Measurements from ENCODE around the gene PRUNE2.

Gene PRUNE2

GRCh38 chr9:76662476-76663281 is 243.2 kb downstream of the PRUNE2 start:
- no peak for DNase-seq (ENCODE audit: low read depth in 1 of 2, low spot score in 1 of 2)

DNA sequence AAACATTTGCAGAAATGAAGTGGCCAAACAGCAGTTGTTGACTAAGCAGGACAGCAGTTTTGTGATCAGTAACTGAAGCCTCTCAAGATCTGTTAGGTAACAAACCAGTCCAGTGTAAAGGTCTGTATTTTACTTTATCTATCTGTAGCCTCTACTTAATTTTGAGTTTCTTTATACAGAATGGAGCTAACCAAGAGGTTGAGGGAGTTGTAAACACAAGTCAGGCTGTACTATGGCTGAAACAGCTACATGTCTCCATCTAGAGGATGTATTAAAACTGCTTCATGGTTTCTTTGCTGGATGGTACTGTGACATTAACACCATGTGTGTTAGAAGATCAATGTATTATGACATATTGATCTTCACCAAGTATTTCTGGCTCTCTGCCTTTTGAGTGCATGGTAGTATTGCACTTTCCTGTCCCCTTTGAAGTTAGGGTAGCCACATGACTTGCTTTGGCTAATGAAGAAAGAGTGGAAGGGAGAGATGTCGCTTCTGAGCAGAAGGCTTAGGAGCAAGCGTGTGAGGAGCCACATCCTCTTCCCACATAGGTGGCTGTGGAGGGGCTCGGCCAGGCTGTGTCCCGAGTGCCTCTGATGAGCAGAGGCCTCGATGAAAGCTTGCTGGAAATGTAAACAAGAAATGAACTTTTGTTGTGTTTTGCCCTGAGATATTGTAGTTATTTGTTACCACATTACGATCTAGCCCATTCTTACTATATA is 247.2 kb downstream of the PRUNE2 start:
- no peak for DNase-seq (ENCODE audit: low read depth in 1 of 2, low spot score in 1 of 2)

DNA sequence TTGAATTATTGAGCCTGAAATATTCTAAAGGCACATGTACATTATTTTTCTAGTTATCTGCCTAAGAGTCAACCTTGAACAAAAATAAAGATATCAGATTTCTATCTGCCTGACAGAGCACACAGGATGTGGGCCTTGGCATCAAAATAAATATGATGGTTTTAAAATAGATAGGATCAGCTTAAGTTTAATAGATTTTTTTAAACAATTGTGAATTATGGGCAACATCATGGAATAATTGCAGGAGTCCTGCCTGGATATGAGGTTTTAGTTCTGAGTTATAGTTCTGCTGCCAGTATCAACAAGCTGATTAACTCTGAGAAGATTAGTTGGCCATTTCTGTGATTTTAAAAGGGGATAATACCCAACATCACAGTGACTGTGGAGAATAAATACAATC is 248.6 kb downstream of the PRUNE2 start:
- DNase-seq (ENCODE audit: low read depth in 1 of 2, low spot score in 1 of 2): no peak

DNA sequence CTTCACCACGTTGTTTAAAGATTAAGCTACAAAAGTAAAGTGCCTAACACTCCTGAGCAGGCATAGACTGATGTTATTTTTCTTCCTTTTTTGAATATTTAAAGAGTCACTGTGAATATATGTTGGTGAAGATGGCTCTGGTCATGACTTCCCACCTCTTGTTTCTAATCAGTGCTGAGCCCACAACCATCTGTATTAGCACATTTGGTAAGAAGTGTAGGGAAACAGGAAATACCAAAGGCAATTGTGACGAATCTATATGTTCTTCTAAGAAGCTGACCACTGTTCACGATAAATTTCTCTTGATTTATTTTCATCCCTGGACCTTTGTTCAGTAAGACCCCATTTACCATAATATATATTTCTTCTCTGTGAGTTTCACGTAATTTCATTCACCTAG is 249.9 kb downstream of the PRUNE2 start:
- DNase-seq (ENCODE audit: low read depth in 1 of 2, low spot score in 1 of 2): no peak

DNA sequence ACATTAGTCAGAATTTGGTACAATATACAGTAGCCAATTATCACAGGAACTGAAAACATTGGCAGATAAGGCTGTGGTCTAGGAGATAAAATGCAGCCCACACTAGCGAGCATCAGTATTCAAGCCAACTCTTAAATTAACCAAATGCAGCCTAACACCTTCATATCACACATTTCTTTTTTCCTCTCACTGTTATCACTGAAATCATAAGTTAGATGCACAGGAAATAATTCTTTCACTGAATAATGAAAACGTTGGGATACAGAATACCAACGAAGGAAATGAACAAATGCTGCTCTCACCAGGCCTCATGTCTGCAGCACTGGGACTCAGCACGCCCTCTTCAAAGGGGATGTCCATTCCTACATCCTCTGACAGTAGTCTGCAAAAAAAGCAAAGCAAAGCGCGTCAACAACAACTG is 250.8 kb downstream of the PRUNE2 start:
- DNase-seq (ENCODE audit: low read depth in 1 of 2, low spot score in 1 of 2): no peak

GRCh38 chr9:76654575-76654974 is 251.3 kb downstream of the PRUNE2 start:
- no peak for DNase-seq (ENCODE audit: low read depth in 1 of 2, low spot score in 1 of 2)

GRCh38 chr9:76654051-76654461 is 251.9 kb downstream of the PRUNE2 start:
- DNase-seq (ENCODE audit: low read depth in 1 of 2, low spot score in 1 of 2): no peak

GRCh38 chr9:76652894-76653293 is 253.0 kb downstream of the PRUNE2 start:
- no peak for DNase-seq (ENCODE audit: low read depth in 1 of 2, low spot score in 1 of 2)

DNA sequence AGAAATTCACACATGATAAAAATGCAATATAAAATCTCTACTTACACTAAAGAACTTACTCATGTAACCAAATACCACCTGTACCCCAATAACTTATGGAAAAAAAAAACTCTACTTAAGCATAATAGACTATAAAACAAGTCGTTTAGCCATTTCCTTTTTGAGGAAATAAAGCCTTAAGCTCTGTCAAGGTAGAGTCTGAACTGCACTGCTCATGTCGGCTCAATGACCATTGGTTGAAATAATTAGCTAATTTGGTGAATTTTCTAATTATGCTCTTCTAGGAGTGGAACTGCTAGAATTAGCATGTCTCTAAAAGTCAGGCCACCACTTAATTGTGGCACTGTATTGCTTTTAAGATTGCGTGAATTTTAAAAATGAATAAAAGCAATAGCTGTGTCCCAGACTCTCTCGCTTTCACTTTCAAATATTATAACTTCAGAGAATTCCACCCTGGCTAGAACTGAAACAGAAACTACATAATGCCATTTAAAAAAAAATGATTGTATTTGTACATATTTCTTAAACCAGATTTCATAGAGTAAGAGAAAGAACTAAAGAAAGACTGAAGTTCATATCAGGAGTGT is 254.7 kb downstream of the PRUNE2 start:
- DNase-seq (ENCODE audit: low read depth in 1 of 2, low spot score in 1 of 2): no peak

GRCh38 chr9:76650692-76651091 is 255.2 kb downstream of the PRUNE2 start:
- no peak for DNase-seq (ENCODE audit: low read depth in 1 of 2, low spot score in 1 of 2)

- no peak for DNase-seq (ENCODE audit: low read depth in 1 of 2, low spot score in 1 of 2)
Observed at GRCh38 chr9:76649894-76650293, 256.0 kb downstream of the PRUNE2 start.

GRCh38 chr9:76646249-76646648 is 259.7 kb downstream of the PRUNE2 start:
- no peak for DNase-seq (ENCODE audit: low read depth in 1 of 2, low spot score in 1 of 2)

DNA sequence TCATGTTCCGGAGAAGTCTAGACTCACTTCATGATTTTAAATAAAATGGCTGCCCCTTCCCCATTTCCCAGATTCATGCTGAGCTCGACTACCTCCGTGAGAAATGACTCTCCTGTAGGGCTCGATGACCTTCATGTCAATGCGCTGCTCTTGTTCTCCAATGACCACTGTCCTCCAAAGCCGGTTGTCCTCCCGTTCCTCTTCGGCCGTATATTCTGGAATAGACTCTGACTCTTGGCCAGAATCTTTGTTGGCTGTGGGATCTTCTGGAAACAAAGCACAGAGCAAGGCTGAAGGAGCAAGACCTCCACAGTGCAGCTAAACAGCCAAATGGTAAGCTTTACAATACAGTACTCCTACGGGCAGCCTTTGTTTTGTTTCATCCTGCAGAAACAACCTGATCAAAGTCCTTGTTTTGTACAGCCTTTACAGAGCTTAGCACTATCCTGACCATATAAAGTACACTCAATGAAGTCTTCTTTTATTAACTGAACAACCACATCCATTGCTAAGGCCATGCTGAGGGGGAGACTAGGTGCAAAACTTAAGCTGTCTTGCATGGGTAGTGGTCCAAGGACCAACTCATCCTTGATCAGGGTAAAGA is 261.2 kb downstream of the PRUNE2 start:
- DNase-seq (ENCODE audit: low read depth in 1 of 2, low spot score in 1 of 2): no peak

DNA sequence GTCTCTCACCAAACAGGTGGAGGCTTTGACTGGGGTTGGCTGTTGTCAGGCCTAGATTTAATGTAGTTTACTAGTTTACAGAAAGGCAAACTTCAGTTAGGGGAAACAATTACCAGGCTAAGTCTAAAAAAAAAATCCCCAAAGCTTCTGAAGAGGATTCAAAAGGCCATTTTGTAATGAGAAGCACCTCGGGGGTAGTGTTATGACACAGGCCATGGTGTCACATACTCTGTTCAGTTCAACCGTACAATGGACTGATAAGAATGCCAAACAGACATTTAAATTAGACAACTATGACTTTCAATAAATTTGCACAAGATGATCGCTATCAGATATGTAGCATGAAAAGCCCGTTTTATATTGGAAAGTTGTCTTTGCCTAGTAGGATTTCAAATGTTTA is 261.7 kb downstream of the PRUNE2 start:
- no peak for DNase-seq (ENCODE audit: low read depth in 1 of 2, low spot score in 1 of 2)

- no peak for DNase-seq (ENCODE audit: low read depth in 1 of 2, low spot score in 1 of 2)
Observed at GRCh38 chr9:76643399-76644117, 262.4 kb downstream of the PRUNE2 start.

GRCh38 chr9:76642701-76643209 is 263.2 kb downstream of the PRUNE2 start:
- no peak for DNase-seq (ENCODE audit: low read depth in 1 of 2, low spot score in 1 of 2)

DNA sequence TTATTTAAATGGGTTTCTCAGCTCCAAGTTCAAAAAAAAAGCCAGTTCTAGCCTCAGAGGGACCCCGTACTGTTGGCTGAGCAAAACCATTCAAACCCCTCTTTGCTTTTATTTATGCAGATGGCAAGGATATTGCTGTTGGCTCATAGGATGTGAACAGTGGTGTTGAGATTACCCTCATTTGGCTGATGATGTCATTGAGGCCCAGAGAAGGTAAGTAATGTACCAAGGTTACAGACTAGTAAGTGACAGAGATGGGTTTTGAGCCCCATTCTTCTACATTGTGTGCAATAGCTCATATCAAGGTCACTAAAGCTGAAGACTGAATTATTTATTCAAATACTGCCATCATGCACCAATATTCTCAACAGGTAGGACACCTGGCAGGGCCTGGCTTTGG is 263.8 kb downstream of the PRUNE2 start:
- no peak for DNase-seq (ENCODE audit: low read depth in 1 of 2, low spot score in 1 of 2)

- no peak for DNase-seq (ENCODE audit: low read depth in 1 of 2, low spot score in 1 of 2)
Observed at GRCh38 chr9:76638001-76638400, 267.9 kb downstream of the PRUNE2 start.

- DNase-seq (ENCODE audit: low read depth in 1 of 2, low spot score in 1 of 2): no peak
Observed at GRCh38 chr9:76637416-76637815, 268.5 kb downstream of the PRUNE2 start.

- no peak for DNase-seq (ENCODE audit: low read depth in 1 of 2, low spot score in 1 of 2)
Observed at GRCh38 chr9:76634356-76635054, 271.4 kb downstream of the PRUNE2 start.

Measured in activated T-helper 1 cell treated with anti-CD3 and anti-CD28 coated beads, Interleukin-2, amount 50 U/mL, for 16 hours (primary cell).